Body of pancreas (tissue), 4 donors: ENCODE data around the gene EXT2. TPM values are rescaled to one million over a fixed set of nuclear protein-coding genes. Genes with fewer than 3 reads are reported as not detected.

ENCODE experiments used
- ATAC-seq: fragments of 150-250 bp; one replicate; pipeline ENCODE4 v1.9.1; 2016
- DNase-seq, 4 donors: peaks; one replicate each; pipeline ENCODE4 v3.0.0-alpha.2; 2019
- H3K27ac ChIP-seq, 4 donors: fragments of 200-600 bp; sonication (generic); 1 replicate in 3 of 4; 2 replicates in 1 of 4; pipeline versions ENCODE4 v1.5.1 to v1.6.1; 2016 to 2019; ENCODE audit warnings: mild to moderate bottlenecking in 1 of 4, mixed read lengths in 1 of 4, moderate library complexity in 1 of 4
- H3K27me3 ChIP-seq, 2 donors: fragments of 200-600 bp; sonication (generic); one replicate each; pipeline ENCODE4 v1.6.0; 2016; ENCODE audit warnings: mild to moderate bottlenecking in 1 of 2
- H3K36me3 ChIP-seq, 2 donors: fragments of 200-600 bp; sonication (generic); replicated peaks in 1 of 2; 2 replicates each; pipeline ENCODE4 v1.5.1; 2016; ENCODE audit warnings: low read depth in 2 of 2; ENCODE audit not compliant: insufficient read depth in 1 of 2
- H3K4me1 ChIP-seq: fragments of 200-600 bp; sonication (generic); one replicate; pipeline ENCODE4 v1.6.0; 2016
- H3K4me3 ChIP-seq, 2 donors: fragments of 200-600 bp; sonication (generic); 1 replicate in 1 of 2; 2 replicates in 1 of 2; pipeline ENCODE4 v1.5.1; 2016 to 2019
- H3K9me3 ChIP-seq, 3 donors: fragments of 200-600 bp; sonication (generic); 1 replicate in 2 of 3; 2 replicates in 1 of 3; pipeline ENCODE4 v1.5.1; 2016
- CTCF ChIP-seq, 7 experiments: fragments of 450-650 bp in 4 of 7; fragments of 200-600 bp in 3 of 7; sonication (generic) in 3 of 7; IDR thresholded peaks; one replicate each; pipeline ENCODE4 v1.5.1; 2016 to 2019; ENCODE audit warnings: antibody characterized with exemption in 7 of 7
- POLR2A ChIP-seq, 3 donors: fragments of 450-650 bp; IDR thresholded peaks; one replicate each; pipeline ENCODE4 v1.6.1; 2016; ENCODE audit warnings: antibody characterized with exemption in 3 of 3, mild to moderate bottlenecking in 2 of 3
- WGBS, 2 donors: methylation state at CpG; one replicate each; pipeline ENCODE4 v1.1.5; 2017; 5-methylcytosine and 5-hydroxymethylcytosine counted together
- intact Hi-C: fragments of 100-400 bp; cut with DNase I; formaldehyde crosslinking; loops from one replicate; pipeline ENCODE4 v1.15.1; 2023
- total RNA-seq, 2 donors: library from RNA; depleted of rRNA; stranded (reverse); fragments of >200 nt; gene quantifications; one replicate each; pipeline ENCODE4 v1.1.0, GENCODE V29; 2016

EXT2 gene
- total RNA-seq, 2 donors from 2014 or later = 21.4 to 34.2 TPM

GRCh38 chr11:44137057-44137456 is 41.6 kb downstream of the EXT2 start:
- intact Hi-C loops = no loop called here
- peaks cover 11% of the 10 kb centered on the region for H3K4me1 ChIP-seq
- H3K27me3 ChIP-seq = no peaks in the 10 kb centered on the region
- no peak for ATAC-seq
- peaks cover 0 to 2% of the 10 kb centered on the region in 2 donors for H3K36me3 ChIP-seq
- 68 to 70% methylated on average over 1 of the region's 1 CpG for WGBS, 2 donors
- no peak overlapping the region for H3K27ac ChIP-seq
- H3K9me3 ChIP-seq = no peaks in the 10 kb centered on the region
- DNase-seq = no peak
- no peak for TF ChIP-seq POLR2A (IDR thresholded peaks at IDR 0.05)
- TF ChIP-seq CTCF (IDR thresholded peaks at IDR 0.05) = no peak
- no peak overlapping the region for H3K4me3 ChIP-seq

- peaks cover 0 to 2% of the 10 kb centered on the region in 2 donors for H3K36me3 ChIP-seq
- H3K4me1 ChIP-seq = peaks cover 4% of the 10 kb centered on the region
- no peak for ATAC-seq
- WGBS, 2 donors = 58 to 61% methylated on average over 2 of the region's 2 CpGs
- TF ChIP-seq CTCF (IDR thresholded peaks at IDR 0.05) = no peak
- no peak for TF ChIP-seq POLR2A (IDR thresholded peaks at IDR 0.05)
- DNase-seq = no peak
- no peaks in the 10 kb centered on the region for H3K9me3 ChIP-seq
- H3K27ac ChIP-seq = no peak overlapping the region
- intact Hi-C loops = no loop called here
- H3K4me3 ChIP-seq = no peak overlapping the region
- H3K27me3 ChIP-seq = no peaks in the 10 kb centered on the region
Observed at GRCh38 chr11:44138286-44138685, 42.8 kb downstream of the EXT2 start.

GRCh38 chr11:44138980-44139379 is 43.5 kb downstream of the EXT2 start:
- H3K27ac ChIP-seq = no peak overlapping the region
- H3K4me1 ChIP-seq = no peaks in the 10 kb centered on the region
- ATAC-seq = no peak
- H3K27me3 ChIP-seq = no peaks in the 10 kb centered on the region
- TF ChIP-seq POLR2A (IDR thresholded peaks at IDR 0.05) = no peak
- no peak for TF ChIP-seq CTCF (IDR thresholded peaks at IDR 0.05)
- no peak for DNase-seq
- WGBS, 2 donors = 68 to 78% methylated on average over 2 of the region's 2 CpGs
- intact Hi-C loops = no loop called here
- peaks cover 0 to 2% of the 10 kb centered on the region in 2 donors for H3K36me3 ChIP-seq
- no peak overlapping the region for H3K4me3 ChIP-seq
- H3K9me3 ChIP-seq = no peaks in the 10 kb centered on the region

- Histone ChIP-seq H3K36me3 (peaks cover 0 to 2% of the 10 kb centered on the region in 2 donors), H3K4me3 (no peak overlapping the region), H3K4me1 (no peaks in the 10 kb centered on the region), H3K27me3 (no peaks in the 10 kb centered on the region), H3K27ac (no peak overlapping the region), H3K9me3 (no peaks in the 10 kb centered on the region)
- intact Hi-C loops = no loop called here
- DNase-seq (no peak), ATAC-seq (no peak)
- TF ChIP-seq POLR2A (IDR thresholded peaks at IDR 0.05) (no peak), CTCF (IDR thresholded peaks at IDR 0.05) (no peak)
- WGBS, 2 donors = 80% methylated on average over 13 of the region's 13 CpGs
Observed at GRCh38 chr11:44139565-44140330, 44.3 kb downstream of the EXT2 start.

- Histone ChIP-seq H3K4me3 (no peak overlapping the region), H3K27me3 (no peaks in the 10 kb centered on the region), H3K36me3 (peaks cover 0 to 2% of the 10 kb centered on the region in 2 donors), H3K9me3 (no peaks in the 10 kb centered on the region), H3K4me1 (no peaks in the 10 kb centered on the region), H3K27ac (no peak overlapping the region)
- WGBS, 2 donors = 90% methylated on average over 1 of the region's 1 CpG
- TF ChIP-seq CTCF (IDR thresholded peaks at IDR 0.05) (no peak), POLR2A (IDR thresholded peaks at IDR 0.05) (no peak)
- no peak for DNase-seq
- intact Hi-C loops = no loop called here
- ATAC-seq = no peak
Observed at GRCh38 chr11:44140372-44140771, 44.9 kb downstream of the EXT2 start.
